Smooth muscle cell (in vitro differentiated cells): ENCODE results near the gene CALML4. TPM values are rescaled to one million over a fixed set of nuclear protein-coding genes. Genes with fewer than 3 reads are reported as not detected.

Experiments
- DNase-seq: peaks from one replicate; lab custom pipeline; 2025; ENCODE audit not compliant: unreplicated experiment; lab: John Stamatoyannopoulos, UW
- H2AFZ ChIP-seq: fragments of 200-600 bp; sonication (generic); 2 replicates; pipeline ENCODE4 v1.6.0; 2016; ENCODE audit warnings: antibody characterized with exemption, low read depth, mild to moderate bottlenecking
- H3F3A ChIP-seq: fragments of 200-600 bp; sonication (generic); 2 replicates; pipeline ENCODE4 v1.6.0; 2017; ENCODE audit warnings: antibody characterized with exemption, low read depth
- H3K27ac ChIP-seq: fragments of 200-600 bp; sonication (generic); 2 replicates; pipeline ENCODE4 v1.5.1; 2016; ENCODE audit warnings: low read depth, mild to moderate bottlenecking
- H3K27me3 ChIP-seq: fragments of 200-600 bp; sonication (generic); 2 replicates; pipeline ENCODE4 v1.6.1; 2016; ENCODE audit warnings: low read depth, mild to moderate bottlenecking
- H3K36me3 ChIP-seq: fragments of 200-600 bp; sonication (generic); 2 replicates; pipeline ENCODE4 v1.5.1; 2016; ENCODE audit warnings: low read depth
- H3K4me1 ChIP-seq: fragments of 200-600 bp; sonication (generic); 2 replicates; pipeline ENCODE4 v1.5.1; 2016; ENCODE audit warnings: low read depth
- H3K4me2 ChIP-seq: fragments of 200-600 bp; sonication (generic); 2 replicates; pipeline ENCODE4 v1.6.0; 2016; ENCODE audit warnings: mild to moderate bottlenecking
- H3K4me3 ChIP-seq: fragments of 200-600 bp; sonication (generic); 2 replicates; pipeline ENCODE4 v1.5.1; 2016; ENCODE audit warnings: mild to moderate bottlenecking
- H3K79me2 ChIP-seq: fragments of 200-600 bp; sonication (generic); 2 replicates; pipeline ENCODE4 v1.6.0; 2016; ENCODE audit warnings: low read depth, mild to moderate bottlenecking
- H3K9ac ChIP-seq: fragments of 200-600 bp; sonication (generic); 2 replicates; pipeline ENCODE4 v1.6.0; 2016; ENCODE audit warnings: low read depth
- H3K9me3 ChIP-seq: fragments of 200-600 bp; sonication (generic); replicated peaks from 2 replicates; pipeline ENCODE4 v1.5.1; 2016; ENCODE audit warnings: low read depth
- H4K20me1 ChIP-seq: fragments of 200-600 bp; sonication (generic); 2 replicates; pipeline ENCODE4 v1.6.0; 2016; ENCODE audit warnings: low read depth
- WGBS: methylation state at CpG from one replicate; pipeline ENCODE4 v1.1.7; 2016; ENCODE audit warnings: low lambda C conversion rate; 5-methylcytosine and 5-hydroxymethylcytosine counted together
- polyA plus RNA-seq: library from polyadenylated mRNA; unstranded; fragments of >200 nt; fragmentation: Nextera tagmentation; extraction: Ambion mirVana; gene quantifications from 2 replicates; pipeline ENCODE4 v1.2.1, GENCODE V29; 2016
- total RNA-seq: library from RNA; depleted of rRNA; stranded (reverse); fragments of >200 nt; gene quantifications from 2 replicates; pipeline ENCODE4 v1.2.3, GENCODE V29; 2014
- TF ChIP-seq, protein P1 (sequence below): fragments of 200-600 bp; sonication (generic); IDR thresholded peaks from 2 replicates; pipeline ENCODE4 v1.5.1; 2017; ENCODE audit warnings: borderline replicate concordance, mild to moderate bottlenecking, antibody characterized with exemption; ENCODE audit not compliant: insufficient read depth, poor library complexity, severe bottlenecking

Gene CALML4
- total and polyA plus RNA-seq, 2 experiments from 2014 or later, result 1.3 to 2.6 TPM

DNA sequence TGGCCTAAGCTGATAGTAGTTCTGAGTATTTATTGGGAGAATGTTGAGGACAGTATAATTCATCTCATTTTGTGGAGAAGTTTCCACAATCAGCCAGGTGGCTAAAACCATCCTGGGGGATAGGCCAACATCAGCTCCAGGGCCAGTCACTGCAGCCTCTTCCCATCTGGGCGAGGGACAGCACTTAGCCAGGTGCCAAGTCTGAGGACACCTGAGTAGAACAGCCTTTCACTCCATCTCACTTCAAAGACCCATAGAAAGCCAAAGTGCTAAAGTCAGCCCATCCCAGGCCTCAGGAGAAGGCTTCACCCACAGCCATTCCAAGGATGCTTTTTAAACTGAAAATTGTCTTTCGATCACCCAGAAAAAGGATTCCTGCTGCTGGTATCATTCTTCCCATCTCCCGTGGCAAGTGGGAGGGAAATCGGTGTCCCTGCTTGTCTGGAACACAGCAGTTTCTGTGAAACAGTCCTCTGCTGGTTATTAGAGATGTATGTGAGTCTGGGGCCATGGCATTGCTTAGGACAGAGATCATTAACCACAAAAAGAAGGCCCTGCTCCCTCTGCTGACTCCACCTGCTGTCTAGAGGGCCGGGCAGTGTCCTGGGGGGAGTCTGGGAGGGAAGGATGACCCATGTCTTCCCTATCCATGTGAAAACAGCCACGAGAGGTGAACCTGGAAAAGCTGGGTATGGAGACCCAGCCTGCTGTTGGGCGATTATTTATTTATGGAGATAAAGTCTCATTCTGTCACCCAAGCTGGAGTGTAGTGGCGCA lies 9.6 kb downstream of the CALML4 start:
- H3K27ac ChIP-seq, result no peak overlapping the region
- WGBS, result 89% methylated on average over 8 of the region's 8 CpGs
- H3K9ac ChIP-seq, result no peak overlapping the region
- no peaks in the 10 kb centered on the region for H3K27me3 ChIP-seq
- no peak overlapping the region for H3K4me2 ChIP-seq
- H3K36me3 ChIP-seq, result no peaks in the 10 kb centered on the region
- no peaks in the 10 kb centered on the region for H3K9me3 ChIP-seq
- no peaks in the 10 kb centered on the region for H3K79me2 ChIP-seq
- H3F3A ChIP-seq, result no peaks in the 10 kb centered on the region
- no peak overlapping the region for H3K4me3 ChIP-seq
- DNase-seq, result no peak
- H2AFZ ChIP-seq, result no peak overlapping the region
- TF ChIP-seq, protein P1, sequence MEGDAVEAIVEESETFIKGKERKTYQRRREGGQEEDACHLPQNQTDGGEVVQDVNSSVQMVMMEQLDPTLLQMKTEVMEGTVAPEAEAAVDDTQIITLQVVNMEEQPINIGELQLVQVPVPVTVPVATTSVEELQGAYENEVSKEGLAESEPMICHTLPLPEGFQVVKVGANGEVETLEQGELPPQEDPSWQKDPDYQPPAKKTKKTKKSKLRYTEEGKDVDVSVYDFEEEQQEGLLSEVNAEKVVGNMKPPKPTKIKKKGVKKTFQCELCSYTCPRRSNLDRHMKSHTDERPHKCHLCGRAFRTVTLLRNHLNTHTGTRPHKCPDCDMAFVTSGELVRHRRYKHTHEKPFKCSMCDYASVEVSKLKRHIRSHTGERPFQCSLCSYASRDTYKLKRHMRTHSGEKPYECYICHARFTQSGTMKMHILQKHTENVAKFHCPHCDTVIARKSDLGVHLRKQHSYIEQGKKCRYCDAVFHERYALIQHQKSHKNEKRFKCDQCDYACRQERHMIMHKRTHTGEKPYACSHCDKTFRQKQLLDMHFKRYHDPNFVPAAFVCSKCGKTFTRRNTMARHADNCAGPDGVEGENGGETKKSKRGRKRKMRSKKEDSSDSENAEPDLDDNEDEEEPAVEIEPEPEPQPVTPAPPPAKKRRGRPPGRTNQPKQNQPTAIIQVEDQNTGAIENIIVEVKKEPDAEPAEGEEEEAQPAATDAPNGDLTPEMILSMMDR, result no peak
- peaks cover 6% of the 10 kb centered on the region for H3K4me1 ChIP-seq
- H4K20me1 ChIP-seq, result no peaks in the 10 kb centered on the region

DNA sequence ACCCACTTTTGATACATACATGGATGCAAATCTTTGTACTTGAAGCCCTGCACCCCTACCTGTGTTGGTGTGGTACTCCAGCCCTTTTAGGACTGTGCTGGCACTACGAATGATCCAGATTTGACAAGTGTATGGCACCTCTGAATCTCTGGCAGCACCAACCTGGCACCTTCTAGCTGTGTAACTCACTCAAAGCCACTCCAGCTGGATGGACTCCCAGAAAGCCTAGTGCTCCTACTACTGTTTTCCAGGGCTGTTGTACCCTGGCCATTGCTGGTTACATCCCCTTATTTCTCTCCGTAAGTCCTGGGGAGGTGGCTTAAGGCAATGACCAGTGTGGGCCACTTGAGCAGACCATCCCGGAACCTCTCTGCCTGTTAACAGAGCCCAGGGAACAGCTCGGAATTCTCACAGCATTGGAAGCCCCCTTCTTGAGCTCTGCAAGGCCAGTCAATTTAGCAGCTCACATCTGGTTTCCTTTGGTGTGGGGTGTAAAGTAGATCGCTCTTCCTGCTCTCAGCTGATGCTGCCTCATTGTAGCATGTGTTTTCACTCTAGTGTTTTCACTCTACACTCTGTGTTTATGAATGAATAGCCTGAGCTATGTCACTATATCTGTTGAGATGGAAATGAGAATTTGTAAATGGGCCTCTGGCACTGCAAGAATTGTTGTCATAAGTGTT lies 12.2 kb downstream of the CALML4 start:
- no peak overlapping the region for H3K4me2 ChIP-seq
- 94% methylated on average over 5 of the region's 5 CpGs for WGBS
- no peak for DNase-seq
- no peak overlapping the region for H3K9ac ChIP-seq
- no peak overlapping the region for H3K27ac ChIP-seq
- H3K36me3 ChIP-seq, result peaks cover 7% of the 10 kb centered on the region
- no peaks in the 10 kb centered on the region for H3K79me2 ChIP-seq
- H3K27me3 ChIP-seq, result no peaks in the 10 kb centered on the region
- no peaks in the 10 kb centered on the region for H3K9me3 ChIP-seq
- no peaks in the 10 kb centered on the region for H3F3A ChIP-seq
- H3K4me3 ChIP-seq, result no peak overlapping the region
- TF ChIP-seq, protein P1, result no peak
- H3K4me1 ChIP-seq, result no peaks in the 10 kb centered on the region
- no peaks in the 10 kb centered on the region for H4K20me1 ChIP-seq
- no peak overlapping the region for H2AFZ ChIP-seq

DNA sequence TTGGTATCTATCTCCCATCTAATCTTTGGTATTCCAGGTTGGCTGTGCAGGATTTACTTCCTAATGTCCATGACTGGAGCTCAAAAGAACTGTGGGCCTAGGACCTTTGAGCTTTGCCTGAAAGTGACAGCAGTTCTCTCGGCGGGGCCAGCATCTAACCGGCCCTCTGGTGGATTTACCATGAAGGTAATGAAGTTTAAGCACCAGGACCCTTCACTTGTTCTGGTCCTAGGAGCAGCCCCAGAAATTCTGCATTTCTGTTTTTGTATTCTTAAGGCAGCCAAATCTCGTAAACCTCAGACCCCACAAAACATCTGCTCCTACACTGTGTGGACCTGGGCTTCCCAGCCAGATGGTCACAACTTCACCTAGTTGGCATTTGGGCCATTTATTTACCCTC lies 13.0 kb downstream of the CALML4 start:
- H3K4me1 ChIP-seq, result no peaks in the 10 kb centered on the region
- no peak overlapping the region for H3K27ac ChIP-seq
- no peak overlapping the region for H2AFZ ChIP-seq
- H3K4me2 ChIP-seq, result no peak overlapping the region
- TF ChIP-seq, protein P1, result no peak
- H3F3A ChIP-seq, result no peaks in the 10 kb centered on the region
- peaks cover 13% of the 10 kb centered on the region for H3K36me3 ChIP-seq
- H3K79me2 ChIP-seq, result no peaks in the 10 kb centered on the region
- no peak for DNase-seq
- no peak overlapping the region for H3K4me3 ChIP-seq
- no peak overlapping the region for H3K9ac ChIP-seq
- H3K27me3 ChIP-seq, result no peaks in the 10 kb centered on the region
- H4K20me1 ChIP-seq, result no peaks in the 10 kb centered on the region
- WGBS, result 92% methylated on average over 4 of the region's 4 CpGs
- no peaks in the 10 kb centered on the region for H3K9me3 ChIP-seq
